SK-N-MC (cell line): ENCODE data around the gene C2CD4C.
"Not testable (repeated sequence)": the region's sequence is repeated elsewhere in the genome, so short reads cannot be mapped to it uniquely, and the experiment has no call there.

Source experiments
- DNase-seq: peaks from one replicate; pipeline ENCODE4 v3.0.0-alpha.2; 2011; ENCODE audit warnings: low read depth, low spot score
- H3K27ac ChIP-seq: fragments of 200-600 bp; sonication (generic); 2 replicates; pipeline ENCODE4 v1.5.1; 2016; ENCODE audit warnings: mixed run types
- H3K36me3 ChIP-seq: fragments of 200-600 bp; sonication (generic); 2 replicates; pipeline ENCODE4 v1.6.1; 2017; ENCODE audit warnings: antibody characterized with exemption, low read length, mixed read lengths; ENCODE audit not compliant: insufficient read depth
- H3K4me3 ChIP-seq: fragments of 200-600 bp; sonication (generic); 2 replicates; pipeline ENCODE4 v1.5.1; 2016
- H3K9ac ChIP-seq: fragments of 200-600 bp; sonication (generic); 2 replicates; pipeline ENCODE4 v1.8.0; 2017; ENCODE audit warnings: mixed run types, mixed read lengths; ENCODE audit not compliant: insufficient read length
- H3K9me3 ChIP-seq: fragments of 200-600 bp; sonication (generic); 2 replicates; pipeline ENCODE4 v1.6.1; 2017; ENCODE audit warnings: low read depth, mild to moderate bottlenecking, antibody characterized with exemption, low read length, moderate library complexity, mixed read lengths
- EZH2 ChIP-seq: fragments of 200-600 bp; sonication (generic); IDR thresholded peaks from one replicate; pipeline ENCODE4 v1.6.1; 2017; ENCODE audit warnings: antibody characterized with exemption
- FOXP2 ChIP-seq: optimal IDR thresholded peaks from 2 replicates; pipeline ENCODE3; 2011; ENCODE audit warnings: mild to moderate bottlenecking, moderate library complexity; ENCODE audit not compliant: insufficient read depth; ENCODE audit errors: extremely low read length, control extremely low read depth
- POLR2AphosphoS5 ChIP-seq: IDR thresholded peaks from 2 replicates; pipeline ENCODE4 v1.6.1; 2012; ENCODE audit warnings: mild to moderate bottlenecking, low read depth, low read length, borderline replicate concordance

The C2CD4C gene

GRCh38 chr19:452829-453228 is 43.9 kb upstream of the C2CD4C start:
- TF ChIP-seq EZH2 (no peak), FOXP2 (no peak), POLR2AphosphoS5 (no peak)

GRCh38 chr19:450912-451481 is 42.0 kb upstream of the C2CD4C start:
- H3K9ac ChIP-seq = not testable (repeated sequence)

More at GRCh38 chr19:452829-453228, 43.9 kb upstream of the C2CD4C start:
- no peaks in the 10 kb centered on the region for H3K9me3 ChIP-seq
- H3K4me3 ChIP-seq = no peak overlapping the region
- no peak overlapping the region for H3K27ac ChIP-seq
- no peak for DNase-seq
- H3K9ac ChIP-seq = no peak overlapping the region
- no peaks in the 10 kb centered on the region; the same call in 1 of the 2 replicates for H3K36me3 ChIP-seq

GRCh38 chr19:449916-450315 is 41.0 kb upstream of the C2CD4C start:
- no peak overlapping the region for H3K27ac ChIP-seq
- H3K36me3 ChIP-seq = no peaks in the 10 kb centered on the region; the same call in 1 of the 2 replicates
- DNase-seq = no peak
- no peak overlapping the region for H3K4me3 ChIP-seq
- H3K9ac ChIP-seq = no peak overlapping the region
- TF ChIP-seq FOXP2 (no peak), EZH2 (no peak), POLR2AphosphoS5 (no peak)
- H3K9me3 ChIP-seq = no peaks in the 10 kb centered on the region

More at GRCh38 chr19:450912-451481, 42.0 kb upstream of the C2CD4C start:
- H3K36me3 ChIP-seq, H3K4me3 ChIP-seq, H3K27ac ChIP-seq, DNase-seq, H3K9me3 ChIP-seq: not testable (repeated sequence)

- H3K9me3 ChIP-seq = no peaks in the 10 kb centered on the region
- no peak overlapping the region for H3K4me3 ChIP-seq
- no peak overlapping the region for H3K27ac ChIP-seq
- no peak for DNase-seq
- TF ChIP-seq POLR2AphosphoS5 (no peak), FOXP2 (no peak), EZH2 (no peak)
- H3K9ac ChIP-seq = no peak overlapping the region
- no peaks in the 10 kb centered on the region; the same call in 1 of the 2 replicates for H3K36me3 ChIP-seq
Observed at GRCh38 chr19:447816-448560, 39.0 kb upstream of the C2CD4C start.

- Histone ChIP-seq H3K27ac (no peak overlapping the region), H3K9ac (no peak overlapping the region), H3K36me3 (no peaks in the 10 kb centered on the region), H3K4me3 (no peak overlapping the region), H3K9me3 (no peaks in the 10 kb centered on the region)
- TF ChIP-seq EZH2 = no peak
- no peak for TF ChIP-seq POLR2AphosphoS5
- no peak for TF ChIP-seq FOXP2
- no peak for DNase-seq
Observed at GRCh38 chr19:447064-447426, 38.1 kb upstream of the C2CD4C start.

GRCh38 chr19:444677-445210 is 35.8 kb upstream of the C2CD4C start:
- H3K9me3 ChIP-seq = no peaks in the 10 kb centered on the region
- H3K9ac ChIP-seq = no peak overlapping the region
- DNase-seq = no peak
- H3K27ac ChIP-seq = no peak overlapping the region
- no peak for TF ChIP-seq EZH2
- TF ChIP-seq POLR2AphosphoS5 = no peak
- TF ChIP-seq FOXP2 = no peak
- H3K4me3 ChIP-seq = no peak overlapping the region
- H3K36me3 ChIP-seq = no peaks in the 10 kb centered on the region

GRCh38 chr19:443005-443404 is 34.1 kb upstream of the C2CD4C start:
- Histone ChIP-seq H3K9me3 (no peaks in the 10 kb centered on the region), H3K4me3 (no peak overlapping the region), H3K9ac (no peak overlapping the region), H3K27ac (no peak overlapping the region), H3K36me3 (no peaks in the 10 kb centered on the region)
- TF ChIP-seq FOXP2 (no peak), EZH2 (no peak), POLR2AphosphoS5 (no peak)
- DNase-seq = no peak

- H3K36me3 ChIP-seq = no peaks in the 10 kb centered on the region
- no peak overlapping the region for H3K9ac ChIP-seq
- no peak for DNase-seq
- TF ChIP-seq FOXP2 = no peak
- no peak for TF ChIP-seq POLR2AphosphoS5
- TF ChIP-seq EZH2 = no peak
- H3K4me3 ChIP-seq = no peak overlapping the region
- no peak overlapping the region for H3K27ac ChIP-seq
- no peaks in the 10 kb centered on the region for H3K9me3 ChIP-seq
Observed at GRCh38 chr19:442085-442484, 33.1 kb upstream of the C2CD4C start.
